Left kidney (tissue), 8 donors: ENCODE data around the gene NTNG1. TPM values are rescaled to one million over a fixed set of nuclear protein-coding genes. Genes with fewer than 3 reads are reported as not detected.
"Not testable (repeated sequence)": the region's sequence is repeated elsewhere in the genome, so short reads cannot be mapped to it uniquely, and the experiment has no call there.

Experiments
- DNase-seq: peaks from one replicate; pipeline ENCODE4 v3.0.0-alpha.2; 2013
- long read RNA-seq, 8 donors: transcript quantifications; one replicate each; lab custom pipeline, GENCODE V29; 2026
- polyA plus RNA-seq: library from polyadenylated mRNA; unstranded; fragments of 120-200 nt; gene quantifications from one replicate; pipeline ENCODE4 v1.2.1, GENCODE V29; 2013; ENCODE audit not compliant: insufficient read length

Gene NTNG1
- 34.3 TPM for polyA plus RNA-seq
- long read RNA-seq, donor 1, full-length matches to known transcripts, result 4 of 4 reads
- long read RNA-seq, donor 1, partial matches to known transcripts, result 0 of 4 reads
- long read RNA-seq, donor 1, other reads (novel, unspliced or antisense), result 0 of 4 reads
- long read RNA-seq, donor 2, full-length matches to known transcripts, result 4 of 26 reads
- long read RNA-seq, donor 2, partial matches to known transcripts, result 22 of 26 reads
- long read RNA-seq, donor 2, other reads (novel, unspliced or antisense), result 0 of 26 reads
- long read RNA-seq, donor 3, result 0 reads
- long read RNA-seq, donor 4, result 0 reads
- long read RNA-seq, donor 5, partial matches to known transcripts, result 0 of 2 reads
- long read RNA-seq, donor 5, other reads (novel, unspliced or antisense), result 0 of 2 reads
- long read RNA-seq, donor 6, partial matches to known transcripts, result 0 of 1 reads
- long read RNA-seq, donor 6, other reads (novel, unspliced or antisense), result 0 of 1 reads
- long read RNA-seq, donor 7, result 0 reads
- long read RNA-seq, donor 8, result 0 reads

- peak; percentile 4 for DNase-seq
Observed at GRCh38 chr1:107140703-107141490, at the start of gene NTNG1. Gene NTNG1, plus strand, starts transcription at chr1:107141039.

- DNase-seq, result no peak
Observed at GRCh38 chr1:107091418-107091817, 49.4 kb upstream of the NTNG1 start.

DNA sequence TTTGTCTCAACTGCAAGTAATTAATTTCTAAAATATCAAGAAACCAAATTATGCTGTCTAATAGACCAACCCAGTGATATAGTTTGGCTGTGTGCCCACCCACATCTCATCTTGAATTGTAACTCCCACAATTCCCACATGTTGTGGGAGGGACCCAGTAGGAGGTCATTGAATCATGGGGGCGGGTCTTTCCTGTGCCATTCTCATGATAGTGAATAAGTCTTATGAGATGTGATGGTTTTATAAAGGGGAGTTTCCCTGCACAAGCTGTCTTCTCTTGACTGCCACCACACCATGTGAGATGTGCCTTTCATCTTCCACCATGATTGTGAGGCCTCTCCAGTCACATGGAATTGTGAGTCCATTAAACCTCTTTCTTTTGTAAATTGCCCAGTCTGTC is 47.4 kb upstream of the NTNG1 start:
- not testable (repeated sequence) for DNase-seq

DNA sequence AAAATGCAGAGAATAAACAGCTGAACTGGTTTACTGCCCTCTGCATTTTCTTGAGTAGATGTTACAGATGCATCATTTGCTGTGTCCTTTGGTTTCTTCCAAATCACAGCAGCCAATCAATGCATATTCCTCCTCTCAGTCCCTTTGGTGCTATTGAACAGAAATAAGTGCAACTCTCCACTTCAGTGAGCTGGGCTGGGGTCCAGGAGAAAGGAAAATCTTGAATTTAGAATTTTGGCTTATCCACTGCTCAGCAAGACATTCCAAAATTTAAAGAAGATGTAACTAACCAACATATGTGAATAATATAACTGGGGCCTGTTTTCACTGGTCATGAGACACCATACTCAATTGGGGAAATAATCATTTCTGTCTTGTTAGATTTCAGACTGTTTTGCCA is 45.2 kb upstream of the NTNG1 start:
- DNase-seq, result no peak

GRCh38 chr1:107096690-107097089 is 44.1 kb upstream of the NTNG1 start:
- no peak for DNase-seq

DNA sequence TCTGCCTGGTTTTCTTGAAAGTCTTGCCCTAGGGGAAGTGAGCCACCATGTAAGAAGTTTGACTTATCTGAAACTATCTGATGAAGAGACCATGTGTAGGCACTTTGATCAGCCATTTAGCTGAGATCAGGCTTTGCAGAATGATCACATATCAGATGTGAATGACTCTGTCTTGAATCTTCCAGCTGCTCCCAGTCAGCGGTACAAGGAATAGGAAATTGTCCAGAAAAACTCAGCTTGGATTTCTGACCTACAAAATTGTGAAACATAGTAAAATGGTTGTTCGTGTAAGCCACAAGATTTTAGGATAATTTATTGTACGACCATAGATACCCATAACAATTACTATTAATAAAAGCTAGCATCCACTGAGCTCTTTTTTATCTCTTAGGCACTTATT is 41.9 kb upstream of the NTNG1 start:
- DNase-seq, result no peak

GRCh38 chr1:107100331-107100984 is 40.4 kb upstream of the NTNG1 start:
- no peak for DNase-seq

DNA sequence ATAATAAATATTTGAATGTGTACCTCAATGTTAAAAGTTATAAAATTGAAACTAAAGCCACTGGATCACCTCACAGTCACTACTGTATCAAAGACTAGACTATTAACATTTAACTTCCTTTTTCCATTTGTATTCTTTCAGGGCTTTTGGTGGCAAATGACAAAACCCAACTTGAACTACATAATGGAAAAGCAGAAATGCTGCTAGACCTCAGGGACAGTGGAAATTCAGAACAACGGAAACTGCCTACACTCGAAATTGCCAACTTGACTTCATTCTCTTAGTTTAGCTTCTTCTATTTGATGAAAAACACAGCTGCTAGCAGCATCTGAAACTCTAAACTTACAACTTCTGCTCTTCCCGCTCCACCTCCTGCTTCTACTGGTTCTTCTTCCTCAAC is 34.9 kb upstream of the NTNG1 start:
- no peak for DNase-seq

- DNase-seq, result no peak
Observed at GRCh38 chr1:107110326-107110725, 30.5 kb upstream of the NTNG1 start.

- no peak for DNase-seq
Observed at GRCh38 chr1:107116306-107116790, 24.5 kb upstream of the NTNG1 start.

DNA sequence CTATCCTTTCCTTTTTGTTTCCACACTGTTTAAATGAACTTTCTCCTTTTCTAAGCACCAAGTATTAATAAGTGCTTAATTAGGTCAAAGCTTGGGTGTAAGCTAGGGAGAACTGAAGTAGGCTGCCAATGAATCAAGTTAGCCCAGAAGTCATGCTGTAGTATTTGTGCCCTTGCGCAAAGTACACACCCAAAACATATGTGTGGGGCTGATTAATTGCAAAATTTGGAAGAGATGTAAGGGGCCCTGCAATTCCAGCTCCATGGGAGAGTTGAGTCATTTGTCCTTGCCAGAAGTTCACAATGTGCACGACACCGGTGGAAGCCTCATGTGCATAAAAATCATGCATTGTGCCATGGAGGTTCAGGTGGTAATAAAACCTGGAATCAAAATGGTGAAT is 18.6 kb upstream of the NTNG1 start:
- no peak for DNase-seq

- DNase-seq, result no peak
Observed at GRCh38 chr1:107123741-107124140, 17.1 kb upstream of the NTNG1 start.

DNA sequence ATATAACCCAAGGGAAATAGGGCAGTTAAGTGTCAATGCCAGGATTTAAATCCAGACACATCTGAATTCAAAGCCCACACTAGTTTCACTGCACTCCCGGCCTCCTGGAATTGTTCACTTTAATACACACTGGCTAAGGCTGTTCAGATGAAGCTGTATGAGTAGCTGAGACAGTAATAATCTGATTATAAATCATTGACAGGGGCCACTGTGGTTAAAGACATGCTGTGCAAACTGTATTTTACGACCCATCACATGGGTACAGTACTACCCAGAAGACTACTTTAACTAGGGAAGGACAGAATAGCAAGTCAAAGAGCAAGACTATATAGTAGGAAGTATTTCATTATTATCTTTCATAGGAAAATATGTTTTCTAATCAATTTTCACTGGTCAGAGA is 16.1 kb upstream of the NTNG1 start:
- no peak for DNase-seq

- DNase-seq, result no peak
Observed at GRCh38 chr1:107132195-107132594, 8.6 kb upstream of the NTNG1 start.

DNA sequence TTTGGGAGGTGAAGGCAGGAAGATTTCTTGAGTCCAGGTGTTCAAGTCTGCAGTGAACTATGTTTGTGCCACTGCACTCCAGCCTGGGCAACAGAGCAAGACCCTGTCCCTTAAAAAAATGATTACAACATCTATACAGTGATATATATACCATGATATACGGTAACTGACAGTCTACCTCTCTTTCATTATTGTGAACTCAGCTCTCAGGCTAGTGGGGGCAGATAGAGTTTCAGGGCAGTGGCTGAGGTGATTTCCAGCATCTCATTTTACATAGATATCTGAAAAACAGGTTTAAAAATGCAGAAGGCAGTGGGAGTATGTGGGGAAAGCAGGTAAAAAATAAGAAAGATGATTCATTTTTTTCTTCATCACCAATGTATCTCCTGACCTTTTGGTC is 8.1 kb upstream of the NTNG1 start:
- DNase-seq, result no peak

DNA sequence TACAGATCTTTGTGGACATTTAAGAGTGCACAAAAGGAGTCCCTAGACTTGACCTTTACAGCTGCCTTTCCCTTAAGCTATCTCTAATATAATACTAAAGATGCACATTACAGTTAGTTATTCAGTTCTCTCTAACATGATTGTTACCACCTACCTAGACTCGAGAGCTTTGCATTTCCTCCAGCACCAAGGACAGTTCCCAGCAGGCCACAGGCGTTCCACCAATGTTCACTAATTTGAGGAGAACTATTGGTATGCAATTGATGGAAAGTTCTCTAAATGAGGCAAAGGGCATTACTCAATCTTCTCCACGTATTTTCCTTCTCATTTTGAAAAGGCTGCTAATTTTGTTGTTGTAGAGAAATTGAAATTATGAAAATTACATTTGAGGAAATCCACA is 5.4 kb upstream of the NTNG1 start:
- peak; percentile 61 for DNase-seq

DNA sequence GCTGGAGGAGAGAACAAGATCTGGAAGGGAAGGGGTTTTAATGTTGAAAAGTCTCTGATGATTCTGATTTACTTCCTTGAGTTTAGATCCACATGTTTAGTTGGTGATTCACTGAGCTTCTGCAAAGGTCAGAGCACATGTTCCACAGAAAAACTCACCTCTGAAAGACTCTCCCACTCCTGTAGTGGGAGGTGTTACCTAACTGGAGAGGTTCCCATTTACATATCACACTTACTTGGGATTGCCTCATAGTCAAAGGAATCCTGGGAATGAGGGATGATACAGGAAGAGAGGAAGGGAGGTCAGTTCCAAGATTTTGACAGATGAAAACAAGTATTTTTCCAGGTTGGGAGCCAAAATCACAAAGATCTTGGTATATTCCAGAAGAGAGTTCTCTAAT is 2.7 kb upstream of the NTNG1 start:
- DNase-seq, result no peak

GRCh38 chr1:107138767-107139445 is 1.9 kb upstream of the NTNG1 start:
- DNase-seq, result no peak

GRCh38 chr1:107139833-107140702 is 771 bp upstream of the NTNG1 start:
- peak; percentile 20 for DNase-seq

DNA sequence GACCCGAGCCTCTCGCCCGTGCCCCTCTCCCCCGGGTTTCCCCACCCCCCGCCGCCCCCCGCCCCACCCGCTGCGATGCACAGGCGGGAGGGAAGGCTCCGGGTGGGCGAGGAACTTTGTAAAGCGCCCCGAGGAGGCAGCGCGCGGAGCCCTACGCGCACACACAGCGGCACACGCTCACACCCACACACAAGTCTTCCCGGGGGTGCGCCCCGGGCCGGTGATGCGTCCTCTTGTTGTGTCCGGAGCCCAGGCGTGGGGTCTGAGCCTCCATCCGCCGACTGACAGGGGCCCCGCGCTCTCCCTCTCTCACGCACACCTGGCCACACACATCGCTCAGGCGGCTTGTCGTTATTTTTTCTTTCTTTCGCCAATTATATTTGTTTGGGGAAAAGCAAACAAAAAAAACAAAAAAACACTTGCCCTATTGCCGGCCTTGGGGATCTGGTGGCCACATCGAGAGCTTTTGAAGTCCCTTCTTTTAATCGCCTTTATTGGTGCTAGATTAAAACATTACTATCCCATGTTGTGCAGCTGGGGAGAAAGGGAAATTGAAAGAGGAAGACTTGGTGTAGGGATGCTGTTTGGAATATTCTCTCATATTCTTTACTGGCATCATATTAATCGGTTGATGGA is 770 bp downstream of the NTNG1 start:
- peak; percentile 3 for DNase-seq
